ENCODE measurements around the gene ADAM15.

ADAM15 gene

GRCh38 chr1:155091071-155092051, 40.2 kb downstream of the ADAM15 start:
- peaks cover 12% of the 10 kb centered on the region for H3K4me1 ChIP-seq (ENCODE audit: insufficient read depth, low read length, poor library complexity, severe bottlenecking)
- H2AFZ ChIP-seq (ENCODE audit: low read length), result peak overlapping the region; percentile 83
- no peak for TF ChIP-seq EZH2phosphoT487 (IDR thresholded peaks at IDR 0.05; ENCODE audit: borderline replicate concordance)
- peak; percentile 95 for TF ChIP-seq CTCF (conservative IDR thresholded peaks at IDR 0.05; ENCODE audit: low read length)
- H4K20me1 ChIP-seq (ENCODE audit: insufficient read depth, low read length, poor library complexity, severe bottlenecking), result no peaks in the 10 kb centered on the region
- 0 out of 2 replicates have a peak, but pooled peaks cover 2% of the 10 kb centered on the region for H3F3A ChIP-seq (ENCODE audit: low read depth)
- no peaks in the 10 kb centered on the region for H3K9me2 ChIP-seq (replicated peaks; ENCODE audit: low read depth, low read length)
- H3K4me3 ChIP-seq (ENCODE audit: low read length, poor library complexity, severe bottlenecking), result no peak overlapping the region
- H3K27me3 ChIP-seq (ENCODE audit: insufficient read depth, low read length, poor library complexity, severe bottlenecking), result no peaks in the 10 kb centered on the region
- H3K4me2 ChIP-seq (ENCODE audit: low read depth, low read length, poor library complexity, severe bottlenecking), result peak overlapping the region; percentile 27
- H3K36me3 ChIP-seq (ENCODE audit: insufficient read depth, low read length), result no peaks in the 10 kb centered on the region
- no peaks in the 10 kb centered on the region for H3K9me3 ChIP-seq (ENCODE audit: insufficient read depth, low read depth, low read length)
- H3K9ac ChIP-seq (ENCODE audit: low read depth, low read length, poor library complexity, severe bottlenecking), result no peak overlapping the region
- peaks cover 6% of the 10 kb centered on the region; the same call in 1 of the 2 replicates for H3K79me2 ChIP-seq (ENCODE audit: insufficient read depth, low read length)

- Histone ChIP-seq H4K20me1 (ENCODE audit: insufficient read depth, low read length, poor library complexity, severe bottlenecking) (no peaks in the 10 kb centered on the region), H3K4me2 (ENCODE audit: low read depth, low read length, poor library complexity, severe bottlenecking) (no peak overlapping the region), H2AFZ (ENCODE audit: low read length) (no peak overlapping the region), H3K9me3 (ENCODE audit: insufficient read depth, low read depth, low read length) (no peaks in the 10 kb centered on the region), H3K9ac (ENCODE audit: low read depth, low read length, poor library complexity, severe bottlenecking) (no peak overlapping the region), H3K4me3 (ENCODE audit: low read length, poor library complexity, severe bottlenecking) (no peak overlapping the region), H3K27me3 (ENCODE audit: insufficient read depth, low read length, poor library complexity, severe bottlenecking) (no peaks in the 10 kb centered on the region), H3K36me3 (ENCODE audit: insufficient read depth, low read length) (no peaks in the 10 kb centered on the region), H3K4me1 (ENCODE audit: insufficient read depth, low read length, poor library complexity, severe bottlenecking) (peaks cover 5% of the 10 kb centered on the region), H3F3A (ENCODE audit: low read depth) (0 out of 2 replicates have a peak, but pooled peaks cover 2% of the 10 kb centered on the region), H3K79me2 (ENCODE audit: insufficient read depth, low read length) (no peaks in the 10 kb centered on the region), H3K9me2 (replicated peaks; ENCODE audit: low read depth, low read length) (no peaks in the 10 kb centered on the region)
- TF ChIP-seq CTCF (conservative IDR thresholded peaks at IDR 0.05; ENCODE audit: low read length) (no peak), EZH2phosphoT487 (IDR thresholded peaks at IDR 0.05; ENCODE audit: borderline replicate concordance) (no peak)
Measured at GRCh38 chr1:155092131-155092530, 41.0 kb downstream of the ADAM15 start.

GRCh38 chr1:155092641-155093040, 41.5 kb downstream of the ADAM15 start:
- no peak overlapping the region for H3K4me3 ChIP-seq (ENCODE audit: low read length, poor library complexity, severe bottlenecking)
- peaks cover 4% of the 10 kb centered on the region for H3K4me1 ChIP-seq (ENCODE audit: insufficient read depth, low read length, poor library complexity, severe bottlenecking)
- H3K9me2 ChIP-seq (replicated peaks; ENCODE audit: low read depth, low read length), result no peaks in the 10 kb centered on the region
- H3K36me3 ChIP-seq (ENCODE audit: insufficient read depth, low read length), result no peaks in the 10 kb centered on the region
- H3K4me2 ChIP-seq (ENCODE audit: low read depth, low read length, poor library complexity, severe bottlenecking), result no peak overlapping the region
- TF ChIP-seq EZH2phosphoT487 (IDR thresholded peaks at IDR 0.05; ENCODE audit: borderline replicate concordance), result no peak
- no peak for TF ChIP-seq CTCF (conservative IDR thresholded peaks at IDR 0.05; ENCODE audit: low read length)
- H2AFZ ChIP-seq (ENCODE audit: low read length), result no peak overlapping the region
- no peaks in the 10 kb centered on the region for H3K27me3 ChIP-seq (ENCODE audit: insufficient read depth, low read length, poor library complexity, severe bottlenecking)
- H4K20me1 ChIP-seq (ENCODE audit: insufficient read depth, low read length, poor library complexity, severe bottlenecking), result no peaks in the 10 kb centered on the region
- H3K9ac ChIP-seq (ENCODE audit: low read depth, low read length, poor library complexity, severe bottlenecking), result no peak overlapping the region
- H3K79me2 ChIP-seq (ENCODE audit: insufficient read depth, low read length), result no peaks in the 10 kb centered on the region
- H3F3A ChIP-seq (ENCODE audit: low read depth), result 0 out of 2 replicates have a peak, but pooled peaks cover 2% of the 10 kb centered on the region
- no peaks in the 10 kb centered on the region for H3K9me3 ChIP-seq (ENCODE audit: insufficient read depth, low read depth, low read length)

Measured in Loucy (cell line).